ENCODE measurements around the gene WIPF2. TPM values are rescaled to one million over a fixed set of nuclear protein-coding genes. Genes with fewer than 3 reads are reported as not detected.

Gene WIPF2
- total and polyA plus RNA-seq, 5 donors from 2014 or later = 8.0 to 40.7 (median 9.6) TPM

DNA sequence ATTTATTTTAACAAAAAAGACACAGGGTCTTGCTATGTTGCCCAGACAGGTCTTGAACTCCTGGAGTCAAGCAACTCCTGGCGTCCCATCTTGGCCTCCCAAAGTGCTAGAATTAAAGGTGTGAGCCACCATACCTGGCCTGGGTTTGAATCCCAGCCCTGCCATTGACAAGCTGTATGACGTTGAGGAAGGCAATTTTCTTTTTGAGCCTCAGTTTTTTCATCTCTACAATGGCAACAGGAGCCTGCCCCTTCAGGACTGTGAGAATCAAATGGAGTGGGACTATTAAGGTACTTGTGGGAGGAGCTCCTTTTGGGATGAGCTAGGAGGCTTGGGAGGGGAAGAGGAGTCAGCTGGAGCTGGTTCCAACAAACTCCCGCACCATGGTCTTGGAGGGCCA is 96.1 kb downstream of the WIPF2 start:
- DNase-seq (no peak), ATAC-seq (ENCODE audit: low read depth in 2 of 2) (no peak)
- no peaks in the 10 kb centered on the region for H3K9me3 Mint-ChIP-seq
- peak overlapping the region in 1 of 4 donors; percentile 47 for H3K4me3 Mint-ChIP-seq
- H3K9me3 ChIP-seq (ENCODE audit: control insufficient read depth in 2 of 2, low read length in 2 of 2) = no peaks in the 10 kb centered on the region
- H3K4me1 Mint-ChIP-seq = peaks cover 5 to 70% (median 39%) of the 10 kb centered on the region in 4 donors
- peaks cover 67% of the 10 kb centered on the region for H3K4me1 ChIP-seq (ENCODE audit: control insufficient read depth, insufficient read depth, low read length, poor library complexity, severe bottlenecking)
- no peaks in the 10 kb centered on the region for H3K36me3 ChIP-seq (ENCODE audit: control insufficient read depth, insufficient read depth, low read length)
- H3K4me3 ChIP-seq (ENCODE audit: low read depth, low read length) = no peak overlapping the region
- H3K27me3 Mint-ChIP-seq = no peaks in the 10 kb centered on the region
- no peak overlapping the region for H3K27ac Mint-ChIP-seq
- H3K27ac ChIP-seq (ENCODE audit: insufficient read depth, low read length, poor library complexity, severe bottlenecking) = no peak overlapping the region
- no peaks in the 10 kb centered on the region for H3K36me3 Mint-ChIP-seq
- H3K27me3 ChIP-seq (ENCODE audit: control insufficient read depth, insufficient read depth, low read length) = no peaks in the 10 kb centered on the region

DNA sequence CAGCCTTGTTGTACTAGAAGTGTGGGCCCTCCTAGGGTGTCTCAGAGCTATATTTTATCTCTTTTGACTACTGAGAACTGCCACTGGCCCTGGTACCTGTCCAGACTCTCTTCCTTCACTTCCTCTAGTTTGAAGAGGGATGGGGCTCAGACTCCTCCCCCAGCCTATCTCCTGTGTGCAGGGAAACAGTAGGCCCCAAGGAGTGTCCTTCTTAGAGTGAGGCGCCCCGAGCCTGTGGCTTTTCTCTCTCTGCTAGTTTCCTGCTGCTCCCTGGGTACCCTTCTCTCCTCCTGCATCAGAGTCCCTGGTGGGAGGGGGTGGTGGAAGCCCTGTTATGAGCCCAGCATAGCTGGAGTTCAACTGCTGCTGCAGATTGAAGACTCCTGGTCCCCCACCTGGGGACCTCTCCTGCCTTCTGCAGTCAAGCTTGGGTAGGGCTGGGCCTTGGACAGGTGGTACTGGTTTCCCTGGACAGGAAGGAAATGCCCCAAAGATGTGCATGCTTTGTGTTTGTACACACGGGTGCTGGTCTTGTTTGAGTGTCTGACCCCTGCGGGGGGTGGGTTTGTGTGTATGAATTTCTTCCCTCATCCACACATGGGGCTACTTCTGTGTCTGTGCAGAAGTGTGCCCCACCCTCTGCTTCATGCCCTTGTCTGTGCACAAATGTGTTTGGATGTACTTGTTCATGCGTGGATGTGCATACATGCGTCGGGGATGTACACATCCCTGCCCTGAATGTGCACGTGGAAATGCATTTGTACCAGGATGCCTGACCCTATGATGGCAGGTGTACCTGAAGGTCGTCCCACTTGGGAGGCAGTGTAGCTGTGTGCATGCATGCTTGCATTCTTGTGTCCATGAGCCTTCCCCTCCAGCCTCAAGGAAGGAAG is 96.8 kb downstream of the WIPF2 start:
- Mint-ChIP-seq H3K4me3 (peak overlapping the region in 3 of 4 donors; percentile 22 to 67 (median 47)), H3K36me3 (no peaks in the 10 kb centered on the region), H3K9me3 (no peaks in the 10 kb centered on the region), H3K27ac (peak overlapping the region; percentile 31 to 66 (median 56)), H3K4me1 (peaks cover 5 to 77% (median 38%) of the 10 kb centered on the region in 4 donors), H3K27me3 (no peaks in the 10 kb centered on the region)
- Histone ChIP-seq H3K27me3 (ENCODE audit: control insufficient read depth, insufficient read depth, low read length) (no peaks in the 10 kb centered on the region), H3K9me3 (ENCODE audit: control insufficient read depth in 2 of 2, low read length in 2 of 2) (no peaks in the 10 kb centered on the region), H3K36me3 (ENCODE audit: control insufficient read depth, insufficient read depth, low read length) (no peaks in the 10 kb centered on the region), H3K4me1 (ENCODE audit: control insufficient read depth, insufficient read depth, low read length, poor library complexity, severe bottlenecking) (peaks cover 73% of the 10 kb centered on the region), H3K27ac (ENCODE audit: insufficient read depth, low read length, poor library complexity, severe bottlenecking) (no peak overlapping the region), H3K4me3 (ENCODE audit: low read depth, low read length) (no peak overlapping the region)
- ATAC-seq (ENCODE audit: low read depth in 2 of 2) = no peak
- DNase-seq = peak in 1 of 3 donors; percentile 49

DNA sequence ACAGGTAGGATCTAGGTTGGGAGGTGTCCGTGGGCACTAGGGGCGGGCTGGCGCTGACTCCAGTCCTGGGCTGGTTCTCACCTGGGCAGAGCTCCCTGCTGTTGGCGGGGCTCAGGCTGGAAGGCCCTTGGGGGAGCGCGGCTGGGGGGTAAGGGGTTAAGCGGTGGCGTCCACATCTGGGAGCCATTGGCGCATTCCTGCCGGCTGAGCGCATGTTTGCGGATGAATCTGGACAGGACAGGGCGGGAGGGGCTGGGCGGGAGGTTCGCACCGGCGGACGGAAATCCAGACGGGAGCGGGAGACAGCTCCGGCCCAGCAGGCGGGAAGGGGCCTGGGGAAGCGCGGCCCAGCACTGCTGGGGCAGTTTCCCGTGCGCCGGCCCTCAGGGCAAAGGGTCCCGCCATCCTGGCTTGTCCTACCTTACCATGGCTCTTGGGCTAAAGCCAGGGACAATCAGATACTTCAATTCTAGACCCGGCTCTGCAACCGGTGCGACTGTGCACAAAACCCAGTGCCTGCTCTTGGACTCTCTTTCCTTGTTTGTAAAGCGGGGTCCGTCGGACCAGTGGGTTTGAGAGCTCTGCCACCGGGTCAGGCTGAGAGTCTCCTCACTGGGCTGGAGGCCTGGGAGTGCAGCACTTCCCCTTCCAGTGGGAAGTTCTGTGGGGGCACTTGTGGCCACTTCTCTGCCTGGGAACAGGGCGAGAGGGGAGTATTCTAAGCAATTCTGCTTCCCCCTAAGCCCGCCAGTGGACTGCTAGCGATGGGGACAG is 97.7 kb downstream of the WIPF2 start:
- H3K4me3 Mint-ChIP-seq = peak overlapping the region; percentile 92 to 99 (median 96)
- Histone ChIP-seq H3K4me3 (ENCODE audit: low read depth, low read length) (peak overlapping the region; percentile 90), H3K36me3 (ENCODE audit: control insufficient read depth, insufficient read depth, low read length) (no peaks in the 10 kb centered on the region), H3K27me3 (ENCODE audit: control insufficient read depth, insufficient read depth, low read length) (no peaks in the 10 kb centered on the region), H3K9me3 (ENCODE audit: control insufficient read depth in 2 of 2, low read length in 2 of 2) (no peaks in the 10 kb centered on the region), H3K27ac (ENCODE audit: insufficient read depth, low read length, poor library complexity, severe bottlenecking) (no peak overlapping the region), H3K4me1 (ENCODE audit: control insufficient read depth, insufficient read depth, low read length, poor library complexity, severe bottlenecking) (peaks cover 74% of the 10 kb centered on the region)
- no peak for ATAC-seq (ENCODE audit: low read depth in 2 of 2)
- no peaks in the 10 kb centered on the region for H3K9me3 Mint-ChIP-seq
- no peaks in the 10 kb centered on the region for H3K36me3 Mint-ChIP-seq
- peak overlapping the region; percentile 31 to 99 (median 83) for H3K27ac Mint-ChIP-seq
- peaks cover 2% of the 10 kb centered on the region for H3K27me3 Mint-ChIP-seq
- no peak for DNase-seq
- H3K4me1 Mint-ChIP-seq = peaks cover 5 to 79% (median 41%) of the 10 kb centered on the region in 4 donors

DNA sequence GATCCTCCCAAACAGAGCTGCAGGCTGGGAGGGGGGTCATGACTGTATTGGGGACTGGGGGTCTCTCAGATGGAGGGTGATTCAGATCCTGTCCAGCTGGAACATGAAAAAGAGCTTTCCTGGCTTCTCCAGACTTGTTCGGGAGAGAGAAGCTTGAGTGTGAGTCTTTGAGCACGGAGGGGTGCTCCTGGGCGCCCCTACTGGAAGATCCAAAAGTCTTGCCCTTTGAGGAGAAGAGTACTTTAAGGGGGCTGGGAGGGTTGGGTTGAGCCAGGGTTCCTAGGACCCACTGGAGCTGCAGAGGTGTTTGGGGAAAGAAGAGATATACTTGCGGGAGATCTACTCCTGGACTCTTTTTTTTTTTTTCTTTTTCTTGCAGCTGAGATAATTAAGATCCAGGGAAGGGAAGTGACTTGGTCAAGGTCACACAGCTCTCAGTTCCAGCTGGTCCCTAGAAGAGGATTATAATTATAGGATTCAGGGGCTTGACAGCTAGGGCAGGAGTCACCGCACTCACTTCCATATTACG is 98.3 kb downstream of the WIPF2 start:
- Histone ChIP-seq H3K4me3 (ENCODE audit: low read depth, low read length) (peak overlapping the region; percentile 90), H3K27ac (ENCODE audit: insufficient read depth, low read length, poor library complexity, severe bottlenecking) (peak overlapping the region; percentile 99), H3K9me3 (ENCODE audit: control insufficient read depth in 2 of 2, low read length in 2 of 2) (no peaks in the 10 kb centered on the region), H3K36me3 (ENCODE audit: control insufficient read depth, insufficient read depth, low read length) (no peaks in the 10 kb centered on the region), H3K4me1 (ENCODE audit: control insufficient read depth, insufficient read depth, low read length, poor library complexity, severe bottlenecking) (peaks cover 77% of the 10 kb centered on the region), H3K27me3 (ENCODE audit: control insufficient read depth, insufficient read depth, low read length) (no peaks in the 10 kb centered on the region)
- H3K27me3 Mint-ChIP-seq = peaks cover 8% of the 10 kb centered on the region
- peak overlapping the region; percentile 91 to 100 (median 99) for H3K27ac Mint-ChIP-seq
- H3K36me3 Mint-ChIP-seq = no peaks in the 10 kb centered on the region
- ATAC-seq (ENCODE audit: low read depth in 2 of 2) = no peak
- H3K9me3 Mint-ChIP-seq = peaks cover 0 to under 1% (median 0%) of the 10 kb centered on the region in 7 donors
- H3K4me1 Mint-ChIP-seq = peaks cover 5 to 81% (median 39%) of the 10 kb centered on the region in 4 donors
- DNase-seq = peak; percentile 44 to 66 (median 55)
- peak overlapping the region; percentile 92 to 99 (median 96) for H3K4me3 Mint-ChIP-seq

DNA sequence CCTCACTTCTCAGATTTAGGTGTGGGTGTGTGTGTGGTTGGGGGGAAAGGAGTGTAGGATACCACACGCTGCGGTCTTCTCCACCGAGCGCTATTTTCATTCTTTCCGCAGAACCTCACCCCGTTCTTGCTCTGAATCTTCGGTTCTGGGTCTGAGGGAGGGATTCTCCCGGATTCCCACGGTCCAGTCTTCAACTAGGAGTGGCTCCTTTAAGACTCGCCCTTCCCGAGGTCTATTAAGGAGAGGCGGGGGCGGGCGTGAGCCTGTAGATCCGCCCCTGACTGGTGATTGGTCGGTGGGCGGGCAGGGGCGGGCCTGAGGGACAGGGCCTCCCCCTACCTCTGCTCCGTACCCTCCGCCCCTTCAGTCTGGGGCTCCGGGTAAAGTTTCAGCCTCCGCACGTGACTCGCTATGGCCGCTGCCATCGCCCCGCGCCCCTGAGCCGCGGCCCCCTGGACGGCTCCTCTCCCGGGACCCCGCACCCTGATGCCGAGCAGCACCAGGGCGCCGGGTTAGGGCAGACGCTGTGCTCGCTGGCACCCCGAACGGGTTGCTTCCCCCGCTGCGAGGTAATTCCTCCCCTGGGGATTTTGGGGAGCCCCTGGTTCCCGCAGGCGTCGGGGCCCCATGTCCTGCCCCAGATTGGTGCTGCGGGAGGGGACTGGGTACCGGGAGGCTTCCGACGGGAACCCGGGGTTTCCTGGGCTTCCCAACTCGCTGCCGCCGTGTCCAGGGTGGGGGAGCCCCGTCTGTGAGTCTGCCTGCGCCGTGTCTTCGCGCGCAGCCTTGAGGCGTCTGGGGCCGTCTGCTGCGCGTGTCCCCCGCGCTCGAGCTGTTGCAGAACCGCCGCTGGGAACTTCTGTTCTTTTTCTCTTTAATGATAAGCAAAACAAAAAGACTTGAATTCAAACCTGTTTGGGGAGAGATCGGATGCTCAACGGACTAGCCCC is 99.1 kb downstream of the WIPF2 start:
- H3K4me1 ChIP-seq (ENCODE audit: control insufficient read depth, insufficient read depth, low read length, poor library complexity, severe bottlenecking) = peaks cover 84% of the 10 kb centered on the region
- H3K9me3 ChIP-seq (ENCODE audit: control insufficient read depth in 2 of 2, low read length in 2 of 2) = no peaks in the 10 kb centered on the region
- peak overlapping the region; percentile 90 for H3K4me3 ChIP-seq (ENCODE audit: low read depth, low read length)
- H3K27me3 Mint-ChIP-seq = peaks cover 16% of the 10 kb centered on the region
- H3K4me1 Mint-ChIP-seq = peaks cover 5 to 84% (median 44%) of the 10 kb centered on the region in 4 donors
- ATAC-seq (ENCODE audit: low read depth in 2 of 2) = peak; percentile 71
- peak; percentile 90 to 95 (median 90) for DNase-seq
- H3K9me3 Mint-ChIP-seq = peaks cover 0 to 5% (median 0%) of the 10 kb centered on the region in 7 donors
- no peaks in the 10 kb centered on the region for H3K27me3 ChIP-seq (ENCODE audit: control insufficient read depth, insufficient read depth, low read length)
- H3K36me3 Mint-ChIP-seq = no peaks in the 10 kb centered on the region
- H3K4me3 Mint-ChIP-seq = peak overlapping the region; percentile 92 to 99 (median 96)
- H3K27ac Mint-ChIP-seq = peak overlapping the region; percentile 91 to 100 (median 99)
- no peaks in the 10 kb centered on the region for H3K36me3 ChIP-seq (ENCODE audit: control insufficient read depth, insufficient read depth, low read length)
- peak overlapping the region; percentile 99 for H3K27ac ChIP-seq (ENCODE audit: insufficient read depth, low read length, poor library complexity, severe bottlenecking)

DNA sequence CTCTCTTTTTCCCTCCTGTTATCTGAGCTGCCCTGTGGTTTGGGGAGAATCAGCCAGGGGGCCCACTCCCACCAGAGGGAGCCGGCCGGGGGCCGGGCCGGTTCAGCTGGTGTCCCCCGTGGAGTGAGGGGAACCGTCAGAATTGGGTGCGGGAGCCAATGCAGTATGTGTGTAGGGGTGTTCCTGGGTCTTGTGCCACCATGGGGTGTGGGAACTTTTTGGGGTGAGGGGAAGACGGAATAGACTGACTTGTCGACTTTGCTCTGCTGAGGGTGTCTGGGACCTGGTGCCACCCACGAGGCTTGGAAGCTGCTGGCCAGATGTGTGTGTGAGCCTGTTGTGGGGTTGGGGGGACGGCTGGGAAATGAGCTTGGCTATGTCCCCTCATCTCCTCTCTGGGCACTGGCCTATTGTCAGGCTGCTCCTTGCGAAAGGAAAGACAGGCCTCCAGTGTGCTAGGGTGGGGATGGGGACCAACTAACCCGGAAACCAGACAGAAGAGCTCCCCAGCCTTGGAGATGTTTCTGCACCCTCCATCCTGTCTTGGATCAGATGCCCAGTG is 99.8 kb downstream of the WIPF2 start:
- H3K9me3 ChIP-seq (ENCODE audit: control insufficient read depth in 2 of 2, low read length in 2 of 2) = no peaks in the 10 kb centered on the region
- H3K27me3 ChIP-seq (ENCODE audit: control insufficient read depth, insufficient read depth, low read length) = no peaks in the 10 kb centered on the region
- H3K4me3 Mint-ChIP-seq = peak overlapping the region; percentile 92 to 99 (median 96)
- H3K4me1 ChIP-seq (ENCODE audit: control insufficient read depth, insufficient read depth, low read length, poor library complexity, severe bottlenecking) = peaks cover 92% of the 10 kb centered on the region
- H3K9me3 Mint-ChIP-seq = peaks cover 0 to 5% (median 0%) of the 10 kb centered on the region in 7 donors
- ATAC-seq (ENCODE audit: low read depth in 2 of 2) (no peak), DNase-seq (peak in 2 of 3 donors; percentile 29 to 34)
- H3K36me3 ChIP-seq (ENCODE audit: control insufficient read depth, insufficient read depth, low read length) = no peaks in the 10 kb centered on the region
- peak overlapping the region; percentile 83 for H3K4me3 ChIP-seq (ENCODE audit: low read depth, low read length)
- peak overlapping the region; percentile 99 for H3K27ac ChIP-seq (ENCODE audit: insufficient read depth, low read length, poor library complexity, severe bottlenecking)
- H3K4me1 Mint-ChIP-seq = peaks cover 5 to 86% (median 45%) of the 10 kb centered on the region in 4 donors
- H3K36me3 Mint-ChIP-seq = no peaks in the 10 kb centered on the region
- H3K27me3 Mint-ChIP-seq = peaks cover 18% of the 10 kb centered on the region
- peak overlapping the region; percentile 87 to 100 (median 99) for H3K27ac Mint-ChIP-seq
